NCI-H526 (cell line): ENCODE measurements around the gene MEFV.

Experiments used
- DNase-seq, 2 experiments: peaks; one replicate each; lab custom pipeline; 2025; lab: John Stamatoyannopoulos, UW

MEFV gene

DNA sequence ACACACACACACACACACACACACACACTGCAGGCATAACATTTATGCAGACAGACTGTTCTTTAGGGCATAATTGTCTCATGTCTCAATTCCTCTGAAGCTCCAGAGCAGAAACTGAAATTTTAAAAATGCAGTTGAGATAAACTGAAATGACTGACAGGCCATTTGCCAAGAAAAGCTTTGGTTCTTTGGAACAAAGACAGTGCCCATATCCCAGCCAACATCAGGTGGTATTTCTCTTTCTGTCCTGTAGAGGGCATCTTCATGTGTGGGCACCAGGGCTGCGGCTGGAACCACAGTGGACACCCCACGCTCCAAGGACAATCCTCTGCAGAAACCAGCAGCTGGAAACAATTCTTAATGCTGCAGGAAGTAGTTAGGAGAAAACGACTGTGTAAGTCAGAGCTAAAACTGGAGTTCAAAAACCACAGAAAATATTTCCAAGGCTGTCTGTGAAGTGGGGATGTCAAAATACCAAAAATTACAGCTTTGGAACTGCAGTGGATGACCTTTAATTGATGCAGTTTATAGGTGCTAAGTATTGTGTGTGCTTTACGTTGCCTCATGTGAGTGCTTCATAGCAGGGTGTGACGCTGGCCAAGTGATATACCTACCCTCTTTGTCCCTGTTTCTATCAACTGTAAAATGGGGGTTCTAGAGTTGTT is 10.6 kb upstream of the MEFV start:
- peak; percentile 34 to 62 for DNase-seq

DNA sequence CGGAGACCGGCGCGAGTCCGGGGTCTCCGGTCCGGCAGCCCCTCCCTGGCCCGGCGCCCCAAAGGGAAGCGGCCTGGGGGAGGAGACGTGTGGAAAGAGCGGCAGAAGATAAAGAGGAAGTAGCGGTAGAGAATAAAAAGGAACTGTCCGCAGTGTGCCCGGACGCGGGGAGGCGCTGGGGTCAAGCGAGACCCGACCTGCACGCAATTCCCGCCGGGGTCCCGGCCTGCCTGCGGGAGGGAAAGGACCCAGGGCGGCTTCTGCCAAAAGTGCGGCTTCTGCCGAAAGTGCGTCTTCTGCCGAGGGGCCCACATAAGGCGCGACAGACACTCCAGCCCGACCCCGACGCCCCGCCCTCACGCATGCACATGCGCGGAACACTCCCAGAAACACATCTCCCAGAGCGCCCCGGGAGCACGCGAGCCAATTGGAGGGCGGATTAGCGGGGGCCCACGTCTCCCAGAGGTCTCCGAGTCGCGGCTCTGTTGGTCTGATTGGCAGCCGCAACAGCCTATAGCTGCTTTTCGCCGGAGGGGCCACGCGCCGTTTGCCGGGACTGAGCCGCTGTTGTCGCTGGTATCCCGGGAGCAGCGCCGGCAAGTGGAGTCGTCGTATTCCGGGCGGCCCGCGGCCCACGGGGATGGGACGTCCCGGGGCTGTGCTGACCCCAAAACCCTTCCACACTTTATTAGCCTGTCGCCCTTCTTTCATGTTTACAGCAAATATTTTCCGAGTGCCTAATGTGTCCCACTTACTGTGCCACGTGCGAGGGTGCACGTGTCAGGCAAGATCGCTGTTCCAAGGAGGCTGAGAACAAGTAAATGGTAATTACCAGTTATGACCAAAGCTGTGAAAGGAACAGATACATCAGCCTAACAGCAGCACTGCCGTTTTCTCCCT is 8.0 kb upstream of the MEFV start:
- peak; percentile 94 to 97 for DNase-seq

- no peak for DNase-seq
Measured at GRCh38 chr16:3262517-3262916, 6.1 kb upstream of the MEFV start.

- DNase-seq: no peak
Measured at GRCh38 chr16:3259836-3260235, 3.4 kb upstream of the MEFV start.

DNA sequence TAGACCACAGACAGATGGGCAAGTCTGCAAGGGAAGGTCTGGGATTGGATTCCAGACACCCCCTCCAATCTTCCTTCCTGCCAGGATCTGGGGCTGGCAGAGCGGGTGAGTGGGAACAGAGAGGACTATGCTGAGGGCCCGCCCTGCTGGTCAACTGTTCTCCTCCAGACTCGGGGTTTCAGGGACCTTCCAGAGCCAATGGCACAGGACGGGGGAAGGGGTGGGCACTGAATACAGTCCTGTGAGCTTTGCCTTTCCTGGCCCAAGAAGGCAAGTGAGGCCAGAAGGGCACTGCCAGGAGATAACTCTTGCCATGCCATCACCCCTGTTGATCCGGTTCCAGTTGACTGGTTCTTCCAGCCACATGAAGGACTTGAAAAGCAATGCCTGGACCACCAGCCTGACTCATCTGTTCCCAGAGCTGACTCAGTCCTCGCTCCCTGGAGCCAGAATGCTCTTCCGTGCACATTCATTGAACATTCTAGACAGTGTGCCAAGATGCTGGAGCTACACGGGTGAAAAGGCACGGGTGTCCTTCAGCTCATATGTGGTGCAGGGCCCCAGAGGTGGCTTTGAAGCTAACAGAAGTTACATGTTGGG is 533 bp upstream of the MEFV start:
- DNase-seq: no peak

- no peak for DNase-seq
Measured at GRCh38 chr16:3254309-3254708, 2.1 kb downstream of the MEFV start.

DNA sequence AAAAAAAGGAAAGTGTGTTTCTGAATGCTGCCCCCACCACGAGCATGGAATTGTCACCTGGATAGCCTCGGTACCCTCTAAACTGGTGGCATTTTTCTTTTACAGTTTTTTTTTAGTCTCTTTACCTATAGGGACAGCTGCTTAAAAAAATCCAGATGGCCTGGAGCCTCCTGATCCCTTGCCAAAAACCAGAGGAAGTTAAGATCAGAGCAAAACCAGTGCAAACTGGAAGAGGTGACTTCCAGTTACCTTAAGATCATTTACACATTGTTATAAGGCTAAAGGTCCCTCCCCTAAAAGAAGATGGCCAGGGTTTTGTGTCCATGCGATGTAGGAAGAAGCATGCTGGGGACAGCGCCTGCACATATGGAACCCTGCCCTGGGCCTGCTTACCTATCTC is 3.5 kb downstream of the MEFV start:
- no peak for DNase-seq

DNA sequence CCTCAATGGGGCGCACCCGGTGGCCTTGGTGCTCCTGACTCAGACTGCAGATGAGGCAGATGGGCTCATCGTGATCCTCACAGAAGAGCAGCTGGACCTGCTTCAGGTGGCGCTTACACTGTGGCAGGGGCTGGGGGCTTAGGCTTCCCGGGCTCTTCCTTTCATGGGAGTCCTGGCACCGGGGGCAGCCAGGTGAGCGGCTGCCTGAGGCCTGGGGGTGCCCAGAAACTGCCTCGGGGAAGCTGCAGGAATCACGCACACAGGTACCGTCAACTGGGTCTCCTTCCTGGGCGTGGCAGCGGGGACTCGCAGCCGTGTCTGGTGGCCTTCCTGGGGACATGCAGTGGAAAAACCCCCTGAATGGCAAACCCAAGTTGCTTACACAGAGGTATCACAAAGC is 7.0 kb downstream of the MEFV start:
- no peak for DNase-seq

- DNase-seq: no peak
Measured at GRCh38 chr16:3249020-3249419, 7.4 kb downstream of the MEFV start.

DNA sequence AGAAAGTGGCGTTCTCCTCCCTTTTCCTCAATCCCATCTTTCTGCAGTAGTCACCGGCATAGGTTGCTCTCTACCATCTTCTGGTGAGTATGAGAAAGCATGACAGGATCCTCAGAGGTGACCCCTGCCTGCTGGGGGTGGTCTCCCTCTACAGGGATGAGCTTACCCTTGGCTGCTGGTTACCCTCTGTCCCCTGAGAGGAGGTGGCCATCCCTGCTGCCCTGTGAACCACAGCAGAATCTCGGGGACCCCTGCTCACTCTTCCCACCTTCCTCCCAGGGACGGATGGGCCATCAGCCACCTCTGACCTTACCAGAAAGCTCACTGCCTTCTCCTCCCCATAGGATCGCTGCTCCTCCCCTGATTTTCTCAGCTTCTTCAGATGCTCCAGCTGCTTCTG is 7.8 kb downstream of the MEFV start:
- no peak for DNase-seq

- no peak for DNase-seq
Measured at GRCh38 chr16:3246876-3247275, 9.6 kb downstream of the MEFV start.

DNA sequence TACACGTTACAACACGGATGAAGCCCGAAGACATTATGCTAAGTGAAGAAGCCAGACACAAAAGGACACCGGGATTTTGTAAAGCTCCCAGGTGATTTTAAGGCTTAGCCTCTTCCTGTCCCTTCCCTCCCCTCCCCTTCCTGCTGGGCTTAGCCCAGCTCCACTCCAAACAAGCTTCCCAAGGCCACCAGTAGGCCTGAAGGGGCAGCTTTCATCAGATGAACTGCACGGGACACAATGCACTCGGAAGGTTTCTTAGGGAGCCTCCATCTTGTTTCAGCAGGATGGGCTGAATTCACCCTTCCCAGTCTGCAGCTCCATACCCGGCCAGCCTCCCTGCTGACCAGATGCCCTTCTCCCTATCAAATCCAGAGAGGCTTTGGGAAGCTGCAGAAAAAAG is 10.4 kb downstream of the MEFV start:
- DNase-seq: no peak

DNA sequence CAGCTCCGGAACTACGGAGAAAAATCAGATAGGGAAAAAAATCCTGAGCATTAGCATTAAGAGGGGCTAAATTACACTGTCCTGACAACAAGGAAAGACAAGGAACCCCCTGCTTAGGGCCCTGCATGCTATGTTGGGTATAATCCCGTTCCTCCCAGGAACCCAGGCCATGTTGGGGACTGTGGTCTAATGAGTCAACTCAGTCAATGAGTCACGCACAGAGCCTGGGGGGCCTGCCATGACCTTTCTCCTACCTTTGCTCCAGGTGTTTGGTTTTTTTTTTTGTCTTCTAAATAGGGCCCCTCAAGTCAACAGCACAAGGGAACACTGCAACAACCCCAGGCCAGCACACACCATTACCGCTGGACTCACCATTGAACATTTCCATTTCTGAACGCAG is 12.6 kb downstream of the MEFV start:
- DNase-seq: no peak

GRCh38 chr16:3242709-3243108 is 13.7 kb downstream of the MEFV start:
- no peak for DNase-seq

GRCh38 chr16:3241761-3242160 is 14.7 kb downstream of the MEFV start:
- no peak for DNase-seq

DNA sequence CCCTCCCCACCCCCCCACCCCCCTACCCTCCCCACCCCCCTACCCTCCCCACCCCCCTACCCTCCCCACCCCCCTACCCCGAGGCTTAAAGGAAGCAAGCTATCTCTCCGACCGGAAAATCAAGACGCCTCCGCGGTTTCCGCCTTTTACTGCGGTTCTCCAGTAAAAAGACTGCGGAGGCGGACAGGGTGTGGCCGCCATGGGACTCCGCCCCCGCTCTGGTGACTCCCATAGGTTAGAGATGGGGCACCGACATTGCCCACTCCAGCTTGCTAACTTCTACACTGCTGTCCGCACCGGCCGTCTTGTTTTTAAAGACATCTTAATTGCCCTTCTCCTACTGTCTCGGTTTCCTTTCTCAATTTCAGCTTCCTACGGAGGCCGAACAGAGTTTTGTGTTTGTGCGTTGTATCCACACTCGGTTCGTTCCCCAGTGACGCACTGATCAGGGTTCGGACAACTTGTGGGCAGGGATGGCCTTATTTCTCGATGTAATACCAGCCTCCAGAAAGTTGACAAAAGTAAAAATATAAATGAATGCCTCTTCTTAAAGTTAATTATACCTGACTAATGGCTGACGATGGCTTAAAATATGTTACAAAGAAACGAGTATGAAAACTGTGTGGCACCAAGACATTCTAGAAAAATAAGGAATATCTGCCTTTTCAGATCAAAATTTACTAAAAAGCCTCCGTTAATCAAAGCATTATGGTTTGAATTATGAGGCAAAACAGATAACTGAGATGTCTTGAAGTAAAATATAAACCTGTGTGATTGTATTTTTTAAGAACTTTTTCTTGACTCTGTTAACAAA is 20.4 kb downstream of the MEFV start:
- DNase-seq: peak; percentile 30 to 76

DNA sequence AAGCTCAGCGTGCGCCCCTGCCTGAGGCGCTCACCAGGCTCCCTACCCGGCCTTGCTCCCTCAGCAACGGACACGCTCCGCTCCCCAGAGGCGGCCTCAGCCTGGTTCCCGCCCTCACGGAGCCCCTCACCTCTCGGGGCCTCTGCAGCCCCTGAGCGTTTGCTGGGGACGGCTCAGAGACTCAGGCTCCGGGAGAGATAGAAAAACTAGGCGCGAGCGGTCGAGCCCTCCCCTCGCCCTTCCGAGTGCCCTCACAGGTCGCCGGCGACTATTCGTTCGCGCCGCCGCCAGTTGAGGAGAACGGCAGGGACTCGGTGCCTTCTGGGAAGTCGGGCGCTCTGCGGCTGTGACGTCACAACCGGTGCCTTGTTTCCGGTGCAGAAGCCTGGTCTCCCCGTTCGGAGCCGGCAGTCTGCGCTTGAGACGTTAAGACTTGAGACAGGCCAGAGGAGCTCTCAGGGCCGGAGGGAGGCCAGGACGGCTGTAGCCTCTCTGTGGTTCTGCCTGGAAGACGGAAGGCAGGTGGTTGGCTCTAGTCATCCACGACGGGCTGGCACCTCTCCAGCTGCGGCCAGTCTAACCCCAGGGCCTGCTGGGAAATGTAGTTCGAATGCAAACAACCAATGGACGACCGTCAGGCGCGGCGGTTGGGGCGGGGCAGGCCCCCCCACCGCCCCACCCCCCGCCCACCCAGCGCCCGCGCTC is 21.4 kb downstream of the MEFV start, which contains the start of gene ZNF200:
TSS of gene ZNF200 (minus strand) at position 302 of the 705 bp plus-strand sequence. CDS start 1,403 bp downstream, outside the sequence.
- peak; percentile 85 to 93 for DNase-seq

DNA sequence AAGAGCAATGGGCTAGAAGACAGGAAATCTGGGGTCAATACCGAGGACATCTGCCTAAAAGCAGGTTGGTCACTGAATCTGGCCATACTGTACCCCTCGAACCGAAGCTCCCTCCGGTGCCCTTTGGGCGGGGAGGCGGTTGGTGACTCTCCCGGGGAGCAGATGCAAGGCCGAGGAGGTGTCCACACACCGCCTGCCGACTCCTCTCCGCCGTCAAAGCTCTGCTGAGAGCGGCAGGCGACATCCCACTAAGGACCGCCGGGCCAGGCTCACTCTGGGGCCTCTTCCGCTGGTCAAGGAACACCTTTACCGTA is 21.9 kb downstream of the MEFV start:
- no peak for DNase-seq

GRCh38 chr16:3223913-3224515 is 32.4 kb downstream of the MEFV start:
- DNase-seq: no peak

DNA sequence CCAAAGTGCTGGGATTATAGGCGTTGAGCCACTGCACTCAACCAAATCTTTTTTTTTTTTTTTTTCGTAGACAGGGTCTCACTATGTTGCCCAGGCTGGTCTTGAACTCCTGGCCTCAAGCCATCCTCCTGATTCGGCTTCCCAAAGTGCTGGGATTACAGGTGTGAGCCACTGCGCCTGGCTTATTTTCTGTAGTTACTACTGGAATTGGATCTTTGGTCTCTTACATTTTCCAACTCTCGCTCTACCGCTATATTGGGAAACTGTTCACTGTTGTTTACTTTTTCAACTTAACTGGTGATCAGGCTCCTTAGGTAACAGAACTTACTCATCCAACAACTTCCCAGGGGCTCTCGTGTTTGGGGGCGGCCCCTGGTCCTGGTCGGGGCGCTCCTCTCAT is 35.6 kb downstream of the MEFV start:
- DNase-seq: no peak

- no peak for DNase-seq
Measured at GRCh38 chr16:3216263-3216640, 40.2 kb downstream of the MEFV start.
